HG03469 (cell line): ENCODE data around the gene PPTC7.
A peak's percentile ranks its signal among the peaks of the same experiment; 100 is the strongest.
"Not testable (repeated sequence)": the region's sequence is repeated elsewhere in the genome, so short reads cannot be mapped to it uniquely, and the experiment has no call there.

ENCODE experiments used
- ATAC-seq: cut with Tn5 transposase; IDR thresholded peaks from one replicate; pipeline ENCODE4 v1.9.1; 2021; ENCODE audit warnings: mild to moderate bottlenecking, moderate library complexity, moderate number of reproducible peaks; ENCODE audit not compliant: unreplicated experiment

Gene PPTC7

GRCh38 chr12:110587102-110587501 lies 4.0 kb upstream of the PPTC7 start:
- not testable (repeated sequence) for ATAC-seq

- no peak for ATAC-seq
These were observed 2.2 kb upstream of the PPTC7 start for GRCh38 chr12:110585231-110585799.

GRCh38 chr12:110582276-110583136 lies 612 bp downstream of the PPTC7 start:
- peak; percentile 31 for ATAC-seq

- no peak for ATAC-seq
These were observed 1.2 kb downstream of the PPTC7 start for GRCh38 chr12:110581931-110582275.

- ATAC-seq, result no peak
These were observed 3.4 kb downstream of the PPTC7 start for GRCh38 chr12:110579535-110580253.

GRCh38 chr12:110578694-110579534 lies 4.2 kb downstream of the PPTC7 start:
- no peak for ATAC-seq

GRCh38 chr12:110577864-110578693 lies 5.0 kb downstream of the PPTC7 start:
- peak; percentile 23 for ATAC-seq

- ATAC-seq, result no peak
These were observed 6.6 kb downstream of the PPTC7 start for GRCh38 chr12:110576504-110576903.

GRCh38 chr12:110575326-110575725 lies 7.8 kb downstream of the PPTC7 start:
- ATAC-seq, result no peak

GRCh38 chr12:110574717-110575230 lies 8.3 kb downstream of the PPTC7 start:
- ATAC-seq, result not testable (repeated sequence)

GRCh38 chr12:110574044-110574443 lies 9.1 kb downstream of the PPTC7 start:
- no peak for ATAC-seq

- not testable (repeated sequence) for ATAC-seq
These were observed 12.3 kb downstream of the PPTC7 start for GRCh38 chr12:110570798-110571197.

- not testable (repeated sequence) for ATAC-seq
These were observed 13.3 kb downstream of the PPTC7 start for GRCh38 chr12:110569838-110570237.

- no peak for ATAC-seq
These were observed 14.4 kb downstream of the PPTC7 start for GRCh38 chr12:110568752-110569151.

GRCh38 chr12:110566993-110567392 lies 16.1 kb downstream of the PPTC7 start:
- ATAC-seq, result no peak

GRCh38 chr12:110565894-110566871 lies 16.9 kb downstream of the PPTC7 start:
- ATAC-seq, result no peak

- ATAC-seq, result no peak
These were observed 18.6 kb downstream of the PPTC7 start for GRCh38 chr12:110564471-110564991.

GRCh38 chr12:110563702-110564470 lies 19.2 kb downstream of the PPTC7 start:
- ATAC-seq, result no peak
